Heart left ventricle (tissue), 13 donors: ENCODE data around the gene SLC25A29.

Source experiments
- CTCF ChIP-seq, 12 donors: fragments of 200-600 bp; sonication (generic) in 4 of 12; IDR thresholded peaks; one replicate each; pipeline versions ENCODE4 v1.5.0 to v1.8.0; 2018 to 2022; ENCODE audit warnings: antibody characterized with exemption in 12 of 12, mild to moderate bottlenecking in 5 of 12
- POLR2A ChIP-seq, 2 donors: fragments of 450-650 bp; IDR thresholded peaks; one replicate each; pipeline ENCODE4 v1.6.1; 2017; ENCODE audit warnings: antibody characterized with exemption in 2 of 2, mild to moderate bottlenecking in 2 of 2, moderate library complexity in 2 of 2
- donor health status: ischemic (EF 13 %, LVEDD 7.1; RV severe dilation, severe dysfunction).
- donor health status: DM: no; HTN: yes; CAD: no.
- donor health status: DM: no; HTN: no; CAD: no.
- donor health status: ischemic (EF 25% LVEDD 6.9; RV normal size, moderate dysfunction).
- donor health status: ischemic (EF 25% LVEDD 5.7; RV mildly dilated, moderate dysfunction).
- donor health status: ischemic (EF 35%, LVEDD 5.7; RV mildly dilated, moderate dysfunction).
- donor health status: nonischemic (EF 11% LVEDD 7.7; RV severe dilation, severe dysfunction).
- donor health status: DM: yes; HTN: yes; CAD: no.
- donor health status: PGD.
- donor health status: ischemic (EF 29% LVEDD 5.4; RV normal size, mild dysfunction).
- donor health status: nonischemic (EF 23%, LVEDD 6.1; RV moderate dilation, normal function).

GRCh38 chr14:100348784-100349685 lies 42.8 kb upstream of the SLC25A29 start:
- TF ChIP-seq POLR2A (IDR thresholded peaks at IDR 0.05) (no peak), CTCF (IDR thresholded peaks at IDR 0.05) (no peak)
